GM20431 (cell line): Measurements from ENCODE around the gene NHS.

Source experiments
- in situ Hi-C: fragments of 300-500 bp; cut with MseI, MboI; formaldehyde crosslinking; loops from one replicate; pipeline ENCODE4 v1.15.0; 2020; ENCODE audit warnings: low sequenced_read_pairs; ENCODE audit not compliant: unreplicated experiment

The NHS gene

DNA sequence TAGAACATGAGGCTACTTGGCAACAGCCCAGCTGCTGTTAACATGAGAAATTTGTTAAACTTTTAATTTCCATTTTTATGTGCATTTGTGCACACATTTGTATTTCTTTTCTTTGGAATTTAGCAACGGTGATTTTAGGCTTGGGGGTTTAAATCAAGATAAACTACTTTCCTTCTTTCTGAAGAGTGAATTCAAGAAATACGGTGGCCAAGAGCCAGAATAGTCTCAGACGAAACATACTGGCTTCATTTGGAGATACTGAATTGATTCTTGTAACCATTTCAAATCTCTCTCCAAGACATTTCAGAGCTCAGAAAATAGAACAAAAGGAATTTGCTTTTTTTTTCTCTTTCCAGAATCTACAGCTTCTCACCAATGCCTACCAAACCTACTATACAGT lies 228.2 kb downstream of the NHS start:
- in situ Hi-C loops, result no loop called here

DNA sequence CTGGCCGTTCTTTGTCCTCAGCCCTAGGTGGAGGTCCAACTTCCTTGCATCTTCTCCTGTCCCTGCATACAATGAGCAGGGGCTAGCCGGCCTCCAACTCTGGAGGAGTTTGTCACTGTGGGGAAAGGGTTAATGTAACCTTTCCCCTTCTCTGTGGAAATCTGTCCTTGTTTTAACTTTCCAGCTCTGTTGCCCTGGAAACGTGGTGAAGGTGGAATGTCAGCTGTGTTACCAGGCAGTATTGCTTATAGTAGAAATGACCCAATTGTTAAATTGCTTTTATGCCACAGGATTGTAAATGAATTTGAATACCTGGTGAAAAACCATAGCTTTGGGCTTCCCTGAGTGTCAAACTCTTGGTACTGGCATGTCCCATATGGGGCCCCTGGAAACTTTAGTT lies 230.7 kb downstream of the NHS start:
- in situ Hi-C loops, result no loop called here

DNA sequence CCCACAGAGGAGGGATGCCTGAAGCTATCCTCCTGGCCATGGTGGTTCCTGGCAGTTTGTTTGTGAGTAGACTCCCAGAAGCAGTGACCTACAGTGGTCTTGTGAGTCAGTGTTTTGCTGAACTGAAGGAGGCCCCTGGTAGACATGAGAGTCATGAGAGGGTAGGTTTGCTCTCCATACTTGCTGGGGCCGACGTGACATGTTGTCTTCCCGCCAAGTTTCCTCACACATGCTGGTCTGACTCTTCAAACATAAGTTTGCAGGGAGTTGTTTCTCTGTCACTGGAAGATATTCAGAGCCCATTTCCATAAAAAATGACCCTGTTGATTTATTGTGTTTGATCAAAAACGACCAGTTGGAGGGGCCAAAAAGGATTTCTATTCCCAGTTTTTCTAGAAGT lies 231.2 kb downstream of the NHS start:
- in situ Hi-C loops, result no loop called here

DNA sequence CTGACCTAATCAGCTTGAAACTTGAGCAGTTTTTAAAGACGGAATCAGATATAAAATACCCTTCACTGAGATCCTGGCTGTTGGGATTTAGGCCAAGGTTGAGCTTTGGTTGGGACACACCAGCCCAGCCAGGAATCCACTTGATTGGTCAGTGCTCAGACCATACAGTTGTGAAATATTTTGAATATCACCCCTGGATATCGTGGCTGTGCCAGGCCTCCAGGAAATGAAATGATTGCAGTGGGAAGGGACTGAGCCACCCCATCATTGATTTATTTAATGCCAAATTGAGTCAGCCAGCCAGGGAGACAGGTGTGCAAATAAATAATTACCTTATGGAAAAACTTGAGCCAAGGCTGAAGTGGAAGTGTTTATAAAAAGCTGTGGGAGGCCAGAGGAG lies 233.9 kb downstream of the NHS start:
- in situ Hi-C loops, result no loop called here

DNA sequence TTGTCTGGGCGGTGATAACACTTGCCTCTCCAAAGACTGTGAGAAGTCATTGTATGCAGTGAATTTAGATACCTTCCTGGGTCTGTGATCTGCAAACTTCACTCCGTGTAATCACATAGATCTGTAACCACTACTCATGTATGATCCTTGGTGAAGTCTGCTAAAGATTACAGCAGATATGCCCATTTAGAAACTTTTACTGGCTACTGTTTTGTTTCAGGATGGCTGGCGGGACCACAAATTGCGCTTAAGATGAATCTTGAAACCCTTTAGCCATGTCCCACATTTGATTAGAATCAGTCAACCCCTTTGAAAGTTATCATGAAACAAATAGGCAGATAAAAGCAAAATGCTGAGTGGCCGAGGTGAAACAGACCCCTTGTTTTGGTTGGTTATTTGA lies 235.8 kb downstream of the NHS start:
- in situ Hi-C loops, result no loop called here

DNA sequence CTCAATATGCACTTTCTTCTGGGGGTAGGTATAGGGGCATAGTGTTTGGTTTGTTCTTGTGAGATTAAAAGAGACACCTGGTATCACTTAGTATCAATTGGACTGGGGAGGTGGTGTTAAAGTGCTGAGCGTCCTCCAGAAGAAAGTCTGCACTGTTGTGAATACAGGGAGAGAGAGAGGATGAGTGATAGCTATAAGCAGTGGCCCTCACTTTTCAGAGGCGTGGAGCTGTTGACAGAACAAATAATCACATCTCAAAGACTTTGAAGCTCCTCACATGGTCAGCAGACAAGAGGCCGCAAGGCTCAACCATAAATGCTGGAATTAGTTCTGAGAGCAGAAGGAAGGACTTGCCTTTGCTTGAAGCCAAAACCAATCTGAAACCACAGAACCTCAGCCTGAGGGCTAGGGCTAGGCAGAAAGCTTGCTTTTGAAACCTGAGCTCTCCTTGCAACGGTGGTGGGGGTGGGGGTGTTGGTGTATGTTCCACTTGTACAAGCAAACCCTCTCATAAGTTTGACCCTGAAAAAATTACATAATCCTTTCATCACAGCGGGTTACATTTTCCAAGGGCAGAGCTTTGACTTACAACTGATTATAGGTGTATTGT lies 239.1 kb downstream of the NHS start:
- in situ Hi-C loops, result no loop called here

DNA sequence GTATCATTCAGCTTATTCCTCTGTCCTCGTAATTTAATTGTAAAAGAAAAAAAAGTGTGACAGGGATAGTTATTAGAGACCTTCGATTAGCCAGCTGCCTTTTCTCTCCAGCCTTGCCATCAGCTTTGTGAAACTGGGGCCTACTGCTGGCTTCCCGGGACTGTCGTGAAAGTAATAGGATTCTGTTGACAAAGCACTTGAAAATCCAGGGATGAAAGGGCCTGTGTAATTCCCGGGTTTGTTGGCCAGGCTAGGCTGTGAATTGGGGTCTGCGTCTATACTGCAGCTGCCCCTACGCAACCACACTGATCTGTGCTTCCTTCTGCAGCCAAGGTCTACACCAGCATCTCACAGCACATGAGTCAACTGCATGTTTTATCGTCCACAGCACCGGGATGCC lies 241.9 kb downstream of the NHS start:
- in situ Hi-C loops, result no loop called here

DNA sequence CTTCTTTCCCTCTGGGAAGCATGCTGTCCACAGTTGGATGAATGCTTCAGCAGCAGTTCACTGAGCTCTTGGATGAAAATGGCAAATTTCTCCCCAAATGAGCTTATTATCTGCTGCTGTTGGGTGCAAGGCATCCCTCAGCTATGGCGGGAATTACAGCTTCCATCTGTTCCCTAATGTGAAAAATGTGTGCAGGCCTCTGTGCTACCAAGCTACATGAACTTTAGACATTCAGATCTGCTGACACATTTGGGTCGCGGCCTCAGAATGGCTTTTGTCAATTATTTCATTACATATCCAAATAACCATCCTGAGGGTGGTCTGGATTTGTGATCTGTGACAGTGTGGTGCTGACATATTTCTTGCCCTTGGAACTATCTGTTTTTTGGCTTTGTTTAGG lies 242.8 kb downstream of the NHS start:
- in situ Hi-C loops, result no loop called here

DNA sequence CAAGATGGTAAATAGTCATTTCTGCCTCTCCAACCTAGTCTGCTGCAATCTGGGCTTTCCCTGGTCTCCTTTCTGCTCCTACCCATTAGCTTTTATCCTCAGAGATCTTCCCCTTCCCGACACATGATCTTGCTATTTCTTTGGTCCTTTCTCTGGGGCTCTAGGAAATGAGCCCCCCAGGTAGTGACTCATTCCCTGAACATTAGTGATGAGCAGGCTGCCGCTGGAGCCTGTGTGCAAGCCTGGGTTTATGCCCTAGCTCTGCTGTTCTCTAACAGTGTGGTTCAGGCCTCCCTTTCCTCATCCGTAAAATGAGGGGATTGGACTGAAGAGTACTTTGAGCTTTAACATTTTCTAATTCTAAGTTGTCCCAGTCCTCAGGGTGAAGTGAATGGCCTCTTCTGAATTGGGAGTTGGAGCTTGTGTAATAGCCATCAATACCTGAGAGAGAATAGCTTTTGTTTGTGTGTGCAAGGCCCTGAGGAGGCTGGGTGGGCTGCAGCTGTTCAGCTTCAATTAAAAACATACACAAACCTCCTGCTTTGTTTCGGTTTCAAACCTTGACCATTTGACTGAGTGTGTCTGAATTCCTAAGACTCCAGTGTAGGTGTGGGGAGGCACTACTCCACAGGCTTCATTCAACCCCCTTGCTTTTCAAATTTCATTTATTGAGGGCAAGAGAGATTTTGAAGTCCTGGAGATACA lies 246.7 kb downstream of the NHS start:
- in situ Hi-C loops, result no loop called here

DNA sequence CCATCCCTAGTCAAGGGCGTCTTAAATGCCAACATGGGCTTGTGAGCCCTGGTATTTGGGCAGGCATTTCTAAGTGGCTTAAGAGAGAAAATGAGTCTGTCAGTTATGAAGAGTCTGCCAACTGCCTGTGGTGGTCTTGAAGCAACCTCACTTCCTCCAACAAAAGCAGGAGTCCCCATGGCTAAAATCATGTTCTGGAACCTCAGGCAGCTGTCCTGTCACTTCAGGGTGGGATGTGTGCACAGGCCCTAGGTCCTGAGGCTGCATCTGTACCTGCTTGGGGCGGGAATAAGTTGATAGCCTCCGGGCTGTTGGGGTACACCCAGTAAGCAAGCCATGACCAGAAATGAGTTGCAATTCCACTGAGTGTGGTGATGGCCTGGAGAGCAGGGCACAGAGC lies 247.3 kb downstream of the NHS start:
- in situ Hi-C loops, result no loop called here

DNA sequence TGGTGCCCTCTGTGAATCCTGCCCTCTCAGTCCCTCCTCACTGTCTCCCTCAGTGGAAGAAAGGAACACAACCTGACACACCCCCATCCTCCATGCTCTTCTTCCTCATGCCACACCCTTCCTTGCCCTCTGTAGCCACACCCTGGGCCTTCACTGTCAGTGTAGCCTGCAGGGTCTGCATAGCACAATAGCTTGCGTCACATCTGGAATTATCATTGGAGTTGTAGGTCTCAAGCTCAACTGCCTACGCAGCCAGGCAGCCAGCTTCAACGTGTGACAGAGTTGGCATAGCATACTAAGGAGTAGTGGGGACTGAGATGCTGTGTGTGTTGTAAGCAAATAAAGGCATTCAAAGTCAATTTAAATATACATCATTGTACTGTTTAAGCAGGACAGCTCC lies 248.8 kb downstream of the NHS start:
- in situ Hi-C loops, result no loop called here

DNA sequence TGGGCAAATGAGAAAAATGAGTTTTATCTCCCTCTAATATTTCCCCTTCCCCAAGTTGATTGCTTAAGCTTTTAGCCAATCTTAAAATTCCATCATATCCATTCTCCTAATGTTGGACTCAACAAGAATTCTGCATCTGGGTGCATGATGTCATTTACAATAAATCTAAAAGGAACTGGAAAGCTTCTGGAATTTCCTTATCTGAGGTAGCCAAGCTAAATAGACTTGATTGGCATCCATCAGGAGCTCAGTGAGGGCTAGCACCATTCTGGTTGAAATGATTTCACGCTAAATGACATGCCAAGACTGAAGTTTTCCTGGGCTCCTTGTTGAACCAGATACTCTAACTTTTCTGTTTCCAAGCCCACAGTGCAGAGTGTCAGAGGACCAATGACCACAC lies 252.0 kb downstream of the NHS start:
- in situ Hi-C loops, result no loop called here

DNA sequence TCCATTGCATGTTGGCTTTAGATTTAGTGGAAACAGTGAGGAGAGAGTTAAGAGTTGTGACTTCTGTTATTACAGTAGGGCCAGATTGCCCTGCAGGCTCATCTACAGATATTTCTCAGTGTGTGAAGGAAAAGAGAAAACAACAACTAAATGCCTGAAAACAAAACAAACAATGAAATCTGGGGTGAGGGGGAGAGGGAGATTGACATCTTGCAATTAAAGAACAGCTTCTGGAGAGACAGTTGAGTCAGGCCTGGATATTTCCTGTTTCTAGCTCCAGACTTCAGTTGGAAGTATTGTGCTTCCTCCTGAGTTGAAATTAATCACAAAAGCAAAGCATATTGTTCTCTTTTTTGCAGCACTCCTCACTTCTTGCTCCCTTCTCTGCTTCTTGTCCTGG lies 254.0 kb downstream of the NHS start:
- in situ Hi-C loops, result no loop called here

DNA sequence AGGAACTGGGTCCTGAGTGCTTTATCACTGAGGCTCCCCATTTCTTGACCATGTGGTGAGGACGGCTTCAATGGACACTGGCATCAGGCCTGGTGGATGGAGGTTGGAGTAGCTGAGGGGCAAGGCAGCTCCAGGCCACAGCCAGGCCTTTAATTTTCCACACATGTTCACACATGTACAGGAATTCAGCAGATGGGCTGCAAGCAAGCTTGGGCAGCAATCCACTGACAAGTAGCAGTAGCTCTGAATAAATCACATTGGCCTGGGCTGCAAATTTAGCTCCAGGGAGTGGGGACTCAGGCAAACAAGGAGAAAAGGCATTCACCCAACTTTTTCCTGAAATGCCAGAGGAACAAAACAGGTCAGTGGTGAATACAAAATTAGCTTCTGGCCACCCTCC lies 254.5 kb downstream of the NHS start:
- in situ Hi-C loops, result no loop called here

DNA sequence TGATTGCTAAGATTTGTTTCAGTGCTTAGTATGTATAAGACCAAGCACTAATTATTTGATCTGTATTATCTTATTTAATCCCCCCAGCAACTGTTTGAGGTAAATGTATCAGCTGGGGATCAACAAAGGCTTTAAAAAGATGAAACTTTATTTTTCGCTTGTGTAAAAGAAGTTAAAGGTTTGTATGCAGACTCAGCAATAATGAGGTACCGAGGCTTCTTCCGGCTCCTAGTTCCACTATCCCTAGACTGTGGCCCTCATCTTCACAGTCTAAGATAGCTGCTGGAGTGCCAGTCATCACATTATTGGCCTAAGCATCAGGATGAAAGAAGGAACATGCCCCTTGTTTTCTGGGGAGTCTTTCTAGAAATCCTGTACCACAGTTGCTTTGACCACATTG lies 256.6 kb downstream of the NHS start:
- in situ Hi-C loops, result no loop called here

DNA sequence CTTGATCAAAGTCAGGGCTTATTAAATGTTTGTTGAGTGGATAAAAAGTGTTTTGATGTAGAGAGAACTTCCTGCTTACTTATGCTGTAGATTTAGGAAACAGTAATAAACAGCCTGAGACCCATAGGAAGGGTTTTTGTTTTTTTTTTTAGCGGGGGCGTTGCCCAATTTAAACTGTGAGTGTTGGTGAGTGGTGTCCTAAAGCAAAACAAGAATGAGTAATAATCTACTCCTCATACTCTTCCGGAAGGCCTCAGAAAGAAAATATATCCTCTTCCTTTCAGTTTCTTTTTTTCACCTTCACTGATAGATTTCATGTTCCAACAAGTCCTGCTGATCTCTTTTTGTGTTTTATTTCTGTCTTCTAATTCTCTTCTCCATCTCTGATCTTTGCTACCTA lies 257.9 kb downstream of the NHS start:
- in situ Hi-C loops, result no loop called here

DNA sequence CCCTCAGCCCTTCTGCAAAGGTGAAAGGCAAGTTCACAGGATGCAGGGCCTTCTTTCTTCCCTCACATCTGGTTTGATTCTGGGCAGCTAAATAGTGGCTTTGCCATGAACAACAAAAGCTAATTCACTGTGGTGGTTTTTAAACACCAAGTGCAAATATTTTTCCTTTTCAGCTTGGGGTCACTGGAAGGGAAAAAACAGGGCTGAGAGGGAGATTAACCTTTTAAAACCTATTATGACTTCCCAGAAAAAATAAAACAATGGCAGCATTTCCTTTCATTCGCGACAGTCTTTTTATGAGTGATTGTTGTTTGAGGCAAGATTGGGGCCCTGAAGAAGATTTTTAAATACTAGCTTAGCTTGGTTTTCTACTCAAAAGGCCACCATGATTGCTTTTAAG lies 258.5 kb downstream of the NHS start:
- in situ Hi-C loops, result no loop called here

DNA sequence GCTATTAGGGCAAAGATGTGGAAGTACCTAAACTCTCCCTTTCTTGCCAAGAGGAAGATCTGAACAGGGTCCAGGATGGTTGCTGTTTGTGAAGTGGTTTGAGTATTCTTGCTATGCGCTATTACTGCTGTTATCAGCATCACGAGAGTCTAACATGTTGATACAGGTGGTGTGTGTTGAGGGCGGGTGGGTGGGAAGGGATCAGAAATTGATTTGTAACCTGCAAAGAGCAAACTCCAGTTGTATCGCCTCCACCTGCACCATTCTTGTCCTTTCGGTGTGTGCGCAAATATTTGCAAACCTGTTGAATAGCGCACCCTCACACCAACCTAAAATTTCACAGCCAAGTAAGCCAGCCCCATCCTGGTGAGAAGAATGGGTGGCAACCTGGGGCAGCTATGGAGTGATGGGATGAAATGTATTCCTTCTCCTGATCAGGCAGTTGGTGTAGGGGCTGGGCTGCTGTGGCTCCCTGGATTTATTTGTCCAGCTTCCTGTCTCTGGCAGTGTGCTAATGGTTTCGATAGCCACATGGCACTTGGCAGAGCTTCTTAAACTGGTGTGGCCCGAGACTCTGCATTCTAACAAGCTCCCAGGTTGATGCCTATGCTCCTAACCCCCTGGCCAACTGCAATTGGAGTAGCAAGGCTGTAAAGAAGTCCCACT lies 259.7 kb downstream of the NHS start:
- in situ Hi-C loops, result no loop called here

DNA sequence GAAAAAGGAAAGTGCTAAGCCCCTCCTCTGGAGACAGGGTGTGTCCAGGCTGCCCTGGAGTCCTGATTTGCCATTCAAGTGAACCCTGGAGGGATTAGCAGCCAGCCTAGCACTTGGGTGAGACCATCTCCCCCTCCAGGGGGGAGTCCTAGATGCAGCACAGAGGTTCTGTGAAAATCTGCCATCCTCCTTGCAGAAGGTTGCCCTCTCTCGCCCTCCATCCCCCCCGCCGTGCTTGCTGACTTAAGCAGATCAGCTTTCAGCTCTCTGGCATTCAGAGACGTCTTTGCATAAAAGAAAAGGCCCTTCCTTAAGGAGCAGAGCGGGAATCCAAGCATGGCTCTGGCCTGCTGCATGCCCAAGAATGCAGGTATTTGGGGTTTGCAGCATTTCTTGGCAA lies 260.2 kb downstream of the NHS start:
- in situ Hi-C loops, result no loop called here

DNA sequence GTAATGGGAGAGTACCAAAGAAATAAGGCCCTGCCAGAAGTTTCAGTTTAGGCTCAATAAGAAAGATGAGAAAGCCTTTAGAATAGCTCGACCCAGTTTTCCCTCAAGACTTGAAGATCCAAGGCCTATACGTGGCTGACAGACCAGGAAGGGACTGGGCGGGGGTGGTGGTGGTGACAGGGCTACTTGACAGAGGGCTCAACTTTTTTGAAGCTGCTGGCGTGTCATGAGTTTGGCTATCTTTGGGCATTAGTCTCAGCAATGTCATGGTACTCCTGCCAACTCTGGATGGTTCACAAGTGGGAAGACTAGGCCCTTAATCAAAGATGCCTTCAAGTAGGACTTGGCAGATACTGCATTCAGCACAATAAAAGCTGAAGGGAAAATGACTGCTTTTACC lies 262.2 kb downstream of the NHS start:
- in situ Hi-C loops, result no loop called here

DNA sequence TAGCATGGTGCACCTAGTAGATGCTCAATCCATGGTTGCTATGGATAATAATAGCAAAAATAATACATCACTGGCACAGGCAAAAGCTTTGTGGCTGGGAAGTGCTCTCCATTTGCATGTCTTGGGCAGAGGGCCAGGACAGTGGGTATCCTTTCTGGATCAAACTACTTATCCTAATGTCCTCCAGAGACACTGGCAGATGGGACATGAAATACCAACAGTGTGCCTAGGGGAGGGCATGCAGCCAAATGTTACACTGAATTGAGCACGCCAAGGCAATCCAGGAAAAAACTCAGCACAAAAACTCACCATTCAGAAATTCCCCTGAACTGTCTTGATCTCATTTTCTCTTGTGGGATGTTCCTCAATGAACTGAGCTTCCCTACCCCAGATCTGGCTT lies 263.7 kb downstream of the NHS start:
- in situ Hi-C loops, result no loop called here

DNA sequence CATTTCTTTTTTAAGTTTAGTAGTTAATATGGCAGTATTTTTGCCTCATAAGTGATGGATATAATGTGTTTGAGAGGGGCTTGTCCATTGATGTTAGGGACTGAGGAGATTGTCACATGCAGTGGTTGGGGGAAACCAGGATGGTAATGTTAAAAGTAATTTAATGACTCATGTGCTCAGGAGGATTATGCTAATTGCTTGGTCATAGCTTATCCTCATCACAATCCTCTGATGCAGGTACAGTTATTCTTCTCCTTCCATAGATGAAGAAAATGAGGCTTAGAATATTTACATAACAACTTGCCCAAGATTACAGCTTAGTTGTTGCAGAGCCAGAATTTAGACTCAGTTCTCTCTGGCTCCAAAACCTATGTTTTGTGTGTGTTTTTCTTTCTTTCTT lies 267.9 kb downstream of the NHS start:
- in situ Hi-C loops, result no loop called here
